PC-9 (cell line): ENCODE data around the gene SEC61G. TPM values are rescaled to one million over a fixed set of nuclear protein-coding genes. Genes with fewer than 3 reads are reported as not detected.

Source experiments
- BruUV-seq: library from RNA; stranded (reverse); fragments of 400-500 nt; replicated peaks from 2 replicates; lab custom pipeline; 2021; lab: Mats Ljungman, UMichigan
- CTCF ChIA-PET: fragments of 300-600 bp; sonication (Branson Sonifier 250); formaldehyde crosslinking; loops from one replicate; lab custom pipeline; 2022; ENCODE audit warnings: antibody characterized with exemption; lab: Charles Lee
- POLR2A ChIA-PET: fragments of 300-600 bp; sonication (Branson Sonifier 250); formaldehyde crosslinking; loops from one replicate; lab custom pipeline; 2022; ENCODE audit warnings: antibody characterized with exemption; ENCODE audit not compliant: unreplicated experiment; lab: Charles Lee
- DNase-seq, 2 experiments: peaks; one replicate each; pipeline versions ENCODE4 v3.0.0 to v3.0.0-alpha.2; 2015 to 2022; ENCODE audit warnings: mixed read lengths in 1 of 2
- H2AFZ ChIP-seq: fragments of 200-600 bp; sonication (generic); 2 replicates; pipeline ENCODE4 v1.8.1; 2017; ENCODE audit warnings: antibody characterized with exemption
- H3F3A ChIP-seq: fragments of 200-600 bp; sonication (generic); 2 replicates; pipeline ENCODE4 v1.8.1; 2017; ENCODE audit warnings: antibody characterized with exemption, mild to moderate bottlenecking, low read depth; ENCODE audit not compliant: insufficient read depth
- H3K27ac ChIP-seq: fragments of 200-600 bp; sonication (generic); 2 replicates; pipeline ENCODE4 v1.6.1; 2016; ENCODE audit warnings: mixed run types
- H3K27me3 ChIP-seq: fragments of 200-600 bp; sonication (generic); 2 replicates; pipeline ENCODE4 v1.6.1; 2016; ENCODE audit warnings: low read depth, mixed run types; ENCODE audit not compliant: insufficient read depth
- H3K36me3 ChIP-seq: fragments of 200-600 bp; sonication (generic); 2 replicates; pipeline ENCODE4 v1.6.1; 2016; ENCODE audit warnings: low read depth, mixed run types
- H3K4me1 ChIP-seq: fragments of 200-600 bp; sonication (generic); replicated peaks from 2 replicates; pipeline ENCODE4 v1.6.1; 2016; ENCODE audit warnings: mixed run types; ENCODE audit not compliant: insufficient read depth
- H3K4me2 ChIP-seq: fragments of 200-600 bp; sonication (generic); 2 replicates; pipeline ENCODE4 v1.6.1; 2017; ENCODE audit warnings: mixed run types
- H3K4me3 ChIP-seq: fragments of 200-600 bp; sonication (generic); 2 replicates; pipeline ENCODE4 v1.6.1; 2016; ENCODE audit warnings: mixed run types
- H3K79me2 ChIP-seq: fragments of 200-600 bp; sonication (generic); 2 replicates; pipeline ENCODE4 v1.6.1; 2017; ENCODE audit warnings: low read depth, mixed run types
- H3K9me2 ChIP-seq: fragments of 200-600 bp; sonication (generic); 2 replicates; pipeline ENCODE4 v1.8.1; 2017; ENCODE audit warnings: mild to moderate bottlenecking; ENCODE audit not compliant: insufficient read depth
- H3K9me3 ChIP-seq: fragments of 200-600 bp; sonication (generic); 2 replicates; pipeline ENCODE4 v1.8.1; 2016; ENCODE audit warnings: low read depth; ENCODE audit not compliant: insufficient read depth
- H4K20me1 ChIP-seq: fragments of 200-600 bp; sonication (generic); 2 replicates; pipeline ENCODE4 v1.8.1; 2017; ENCODE audit not compliant: insufficient read depth
- CTCF ChIP-seq: fragments of 200-600 bp; sonication (generic); conservative IDR thresholded peaks from 2 replicates; pipeline ENCODE4 v1.6.1; 2017; ENCODE audit warnings: mixed run types, antibody characterized with exemption, mild to moderate bottlenecking, moderate library complexity
- EZH2 ChIP-seq: fragments of 200-600 bp; sonication (generic); IDR thresholded peaks from 2 replicates; pipeline ENCODE4 v1.8.0; 2017; ENCODE audit warnings: antibody characterized with exemption, low read depth
- intact Hi-C: fragments of 100-400 bp; cut with micrococcal nuclease; formaldehyde crosslinking; loops from one replicate; pipeline ENCODE4 v1.10.0; 2022; ENCODE audit not compliant: unreplicated experiment
- total RNA-seq: library from RNA; stranded (reverse); gene quantifications from 2 replicates; pipeline ENCODE4 v1.2.3, GENCODE V29; 2021

SEC61G gene
- total RNA-seq, 1 experiment from 2014 or later: 261 TPM

GRCh38 chr7:54722502-54722901 lies 36.5 kb downstream of the SEC61G start:
- Histone ChIP-seq H4K20me1 (no peaks in the 10 kb centered on the region), H3K4me1 (no peaks in the 10 kb centered on the region), H3K9me3 (no peaks in the 10 kb centered on the region; the same call in 1 of the 2 replicates), H3K27ac (no peak overlapping the region), H3K36me3 (no peaks in the 10 kb centered on the region), H3K4me2 (no peak overlapping the region), H3K4me3 (no peak overlapping the region), H2AFZ (no peak overlapping the region), H3F3A (peaks cover 3% of the 10 kb centered on the region; the same call in 1 of the 2 replicates), H3K79me2 (no peaks in the 10 kb centered on the region), H3K9me2 (no peaks in the 10 kb centered on the region), H3K27me3 (peaks cover 59% of the 10 kb centered on the region)
- CTCF ChIA-PET: no interaction called here
- DNase-seq: no peak
- TF ChIP-seq EZH2: no peak
- no TSS peak for BruUV-seq
- intact Hi-C loops: no loop called here
- POLR2A ChIA-PET: interaction anchor here (0.6 kb wide), 1 partner anchor 26 kb away, joined by 3 read pairs; no protein-coding TSS in a partner anchor

GRCh38 chr7:54722026-54722425 lies 37.0 kb downstream of the SEC61G start:
- Histone ChIP-seq H3K36me3 (no peaks in the 10 kb centered on the region), H3K27me3 (peaks cover 54% of the 10 kb centered on the region), H3F3A (peaks cover 3% of the 10 kb centered on the region; the same call in 1 of the 2 replicates), H3K9me2 (no peaks in the 10 kb centered on the region), H3K79me2 (no peaks in the 10 kb centered on the region), H3K4me2 (no peak overlapping the region), H3K27ac (no peak overlapping the region), H3K4me1 (no peaks in the 10 kb centered on the region), H2AFZ (no peak overlapping the region), H3K9me3 (no peaks in the 10 kb centered on the region; the same call in 1 of the 2 replicates), H4K20me1 (no peaks in the 10 kb centered on the region), H3K4me3 (no peak overlapping the region)
- no peak for DNase-seq
- TF ChIP-seq EZH2 (no peak), CTCF (no peak)
- POLR2A ChIA-PET: no interaction called here
- intact Hi-C loops: no loop called here
- CTCF ChIA-PET: no interaction called here
- BruUV-seq: no TSS peak

GRCh38 chr7:54719974-54720373 lies 39.0 kb downstream of the SEC61G start:
- Histone ChIP-seq H3K4me3 (no peak overlapping the region), H4K20me1 (no peaks in the 10 kb centered on the region), H3K27ac (no peak overlapping the region), H3K36me3 (no peaks in the 10 kb centered on the region), H3K9me2 (no peaks in the 10 kb centered on the region), H3K9me3 (no peaks in the 10 kb centered on the region; the same call in 1 of the 2 replicates), H3F3A (peaks cover 3% of the 10 kb centered on the region; the same call in 1 of the 2 replicates), H3K27me3 (peaks cover 42% of the 10 kb centered on the region), H3K79me2 (no peaks in the 10 kb centered on the region), H3K4me1 (no peaks in the 10 kb centered on the region), H3K4me2 (no peak overlapping the region), H2AFZ (no peak overlapping the region)
- intact Hi-C loops: no loop called here
- TF ChIP-seq CTCF (no peak), EZH2 (no peak)
- ChIA-PET POLR2A (no interaction called here), CTCF (no interaction called here)
- no TSS peak for BruUV-seq
- DNase-seq: peak in 1 of 2 experiments; percentile 69

DNA sequence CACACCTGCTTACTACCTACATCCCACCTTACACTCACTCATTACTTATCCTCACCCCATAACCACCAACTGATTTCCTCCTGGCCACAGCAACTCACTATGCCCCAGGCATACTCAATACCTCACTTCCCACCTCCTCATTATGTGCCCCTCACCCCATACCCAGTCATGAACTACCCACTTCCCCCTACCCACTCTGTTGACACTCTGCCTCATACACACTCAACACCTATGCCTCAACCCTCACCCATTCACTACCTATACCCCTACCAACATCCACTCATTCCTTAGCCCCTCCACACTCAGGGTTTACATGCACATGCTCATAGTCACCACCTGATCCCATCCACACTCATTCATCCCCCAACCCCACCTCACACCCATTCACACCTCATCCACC lies 39.6 kb downstream of the SEC61G start:
- Histone ChIP-seq H4K20me1 (no peaks in the 10 kb centered on the region), H3K4me2 (no peak overlapping the region), H3K79me2 (no peaks in the 10 kb centered on the region), H3K4me1 (no peaks in the 10 kb centered on the region), H3F3A (peaks cover 3% of the 10 kb centered on the region; the same call in 1 of the 2 replicates), H3K4me3 (no peak overlapping the region), H2AFZ (no peak overlapping the region), H3K27me3 (peaks cover 42% of the 10 kb centered on the region), H3K9me3 (no peaks in the 10 kb centered on the region; the same call in 1 of the 2 replicates), H3K36me3 (no peaks in the 10 kb centered on the region), H3K9me2 (no peaks in the 10 kb centered on the region), H3K27ac (no peak overlapping the region)
- TF ChIP-seq CTCF: no peak
- no peak for TF ChIP-seq EZH2
- DNase-seq: no peak
- CTCF ChIA-PET: no interaction called here
- no TSS peak for BruUV-seq
- intact Hi-C loops: no loop called here
- POLR2A ChIA-PET: no interaction called here
